MM.1S (cell line): ENCODE measurements around the gene FBXW2.

Experiments used
- CTCF ChIP-seq: fragments of 300-600 bp; sonication (generic); IDR thresholded peaks from 2 replicates; pipeline ENCODE4 v1.5.1; 2016; ENCODE audit warnings: antibody characterized with exemption, low read length, mixed read lengths
- EZH2 ChIP-seq: fragments of 300-600 bp; sonication (generic); optimal IDR thresholded peaks from 2 replicates; pipeline ENCODE3; 2017; ENCODE audit warnings: low read depth, mild to moderate bottlenecking, antibody characterized with exemption, low read length, mixed read lengths

GRCh38 chr9:120713257-120714087 lies 79.7 kb downstream of the FBXW2 start:
- TF ChIP-seq CTCF: no peak
- TF ChIP-seq EZH2: no peak
